Breast epithelium (tissue), 3 donors: ENCODE measurements around the gene PRPF39.

ENCODE experiments used
- POLR2A ChIP-seq: fragments of 450-650 bp; IDR thresholded peaks from one replicate; pipeline ENCODE4 v1.6.1; 2016; ENCODE audit warnings: antibody characterized with exemption, mild to moderate bottlenecking, moderate library complexity
- POLR2AphosphoS5 ChIP-seq, 3 donors: sonication (generic); formaldehyde crosslinking; IDR thresholded peaks; one replicate each; pipeline ENCODE4 v1.6.1; 2017; ENCODE audit warnings: antibody characterized with exemption in 3 of 3
- TF ChIP-seq, protein P1 (sequence below), 3 donors: fragments of 450-650 bp; IDR thresholded peaks; one replicate each; pipeline ENCODE4 v1.5.1; 2016 to 2017; ENCODE audit warnings: antibody characterized with exemption in 3 of 3, mild to moderate bottlenecking in 3 of 3, moderate library complexity in 3 of 3

DNA sequence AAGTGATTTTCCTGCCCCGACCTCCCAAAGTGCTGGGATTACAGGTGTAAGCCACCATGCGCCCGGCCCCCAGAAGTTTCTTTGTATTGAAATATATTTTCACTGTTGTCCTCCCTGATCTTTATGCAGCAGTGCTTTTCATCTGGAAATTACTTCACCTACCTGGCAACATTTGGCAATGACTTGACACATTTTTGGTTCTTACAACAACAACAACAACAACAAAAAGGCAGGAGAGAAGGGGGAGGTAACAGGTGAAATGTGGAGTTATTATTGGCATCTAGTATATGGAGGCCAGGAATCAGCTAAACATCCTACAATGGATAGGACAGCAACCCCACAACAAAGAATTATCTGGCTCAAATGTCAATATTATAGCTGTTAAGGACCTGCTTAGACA, 65.7 kb downstream of the PRPF39 start:
- TF ChIP-seq, protein P1, sequence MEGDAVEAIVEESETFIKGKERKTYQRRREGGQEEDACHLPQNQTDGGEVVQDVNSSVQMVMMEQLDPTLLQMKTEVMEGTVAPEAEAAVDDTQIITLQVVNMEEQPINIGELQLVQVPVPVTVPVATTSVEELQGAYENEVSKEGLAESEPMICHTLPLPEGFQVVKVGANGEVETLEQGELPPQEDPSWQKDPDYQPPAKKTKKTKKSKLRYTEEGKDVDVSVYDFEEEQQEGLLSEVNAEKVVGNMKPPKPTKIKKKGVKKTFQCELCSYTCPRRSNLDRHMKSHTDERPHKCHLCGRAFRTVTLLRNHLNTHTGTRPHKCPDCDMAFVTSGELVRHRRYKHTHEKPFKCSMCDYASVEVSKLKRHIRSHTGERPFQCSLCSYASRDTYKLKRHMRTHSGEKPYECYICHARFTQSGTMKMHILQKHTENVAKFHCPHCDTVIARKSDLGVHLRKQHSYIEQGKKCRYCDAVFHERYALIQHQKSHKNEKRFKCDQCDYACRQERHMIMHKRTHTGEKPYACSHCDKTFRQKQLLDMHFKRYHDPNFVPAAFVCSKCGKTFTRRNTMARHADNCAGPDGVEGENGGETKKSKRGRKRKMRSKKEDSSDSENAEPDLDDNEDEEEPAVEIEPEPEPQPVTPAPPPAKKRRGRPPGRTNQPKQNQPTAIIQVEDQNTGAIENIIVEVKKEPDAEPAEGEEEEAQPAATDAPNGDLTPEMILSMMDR (IDR thresholded peaks at IDR 0.05): no peak
- no peak for TF ChIP-seq POLR2A
- no peak for TF ChIP-seq POLR2AphosphoS5 (IDR thresholded peaks at IDR 0.05)
